NOMO-1 (cell line): Measurements from ENCODE around the gene AQP6.
"Not testable (repeated sequence)": the region's sequence is repeated elsewhere in the genome, so short reads cannot be mapped to it uniquely, and the experiment has no call there.

Experiments
- DNase-seq, 2 experiments: peaks; one replicate each; lab custom pipeline; 2025; ENCODE audit not compliant: unreplicated experiment in 2 of 2; lab: John Stamatoyannopoulos, UW

Gene AQP6

GRCh38 chr12:49969027-49969426 lies 3.7 kb upstream of the AQP6 start:
- no peak for DNase-seq

GRCh38 chr12:49969651-49970429 lies 2.9 kb upstream of the AQP6 start:
- DNase-seq, result no peak

GRCh38 chr12:49970658-49971057 lies 2.1 kb upstream of the AQP6 start:
- no peak for DNase-seq

GRCh38 chr12:49971141-49971540 lies 1.6 kb upstream of the AQP6 start:
- DNase-seq, result no peak

GRCh38 chr12:49972129-49972528 lies 618 bp upstream of the AQP6 start:
- DNase-seq, result no peak

- DNase-seq, result no peak
Observed at GRCh38 chr12:49973361-49973830, 649 bp downstream of the AQP6 start.

GRCh38 chr12:49974231-49974675 lies 1.5 kb downstream of the AQP6 start:
- DNase-seq, result no peak

GRCh38 chr12:49974677-49975317 lies 2.0 kb downstream of the AQP6 start:
- no peak for DNase-seq

- DNase-seq, result no peak
Observed at GRCh38 chr12:49975318-49975761, 2.6 kb downstream of the AQP6 start.

GRCh38 chr12:49976557-49976956 lies 3.8 kb downstream of the AQP6 start:
- DNase-seq, result no peak

GRCh38 chr12:49978125-49978524 lies 5.4 kb downstream of the AQP6 start:
- DNase-seq, result no peak

- no peak for DNase-seq
Observed at GRCh38 chr12:49979016-49979586, 6.4 kb downstream of the AQP6 start.

GRCh38 chr12:49979791-49980190 lies 7.0 kb downstream of the AQP6 start:
- peak in 1 of 2 experiments; percentile 17 for DNase-seq

- no peak for DNase-seq
Observed at GRCh38 chr12:49980501-49981349, 8.0 kb downstream of the AQP6 start.

GRCh38 chr12:49982246-49983087 lies 9.7 kb downstream of the AQP6 start:
- DNase-seq, result peak; percentile 68 to 83

GRCh38 chr12:49983892-49984291 lies 11.1 kb downstream of the AQP6 start:
- DNase-seq, result no peak

- DNase-seq, result no peak
Observed at GRCh38 chr12:49984476-49985359, 12.0 kb downstream of the AQP6 start.

- DNase-seq, result no peak
Observed at GRCh38 chr12:49985981-49986380, 13.2 kb downstream of the AQP6 start.

- DNase-seq, result not testable (repeated sequence)
Observed at GRCh38 chr12:49986476-49986875, 13.7 kb downstream of the AQP6 start.
